Parathyroid adenoma (tissue), 2 donors: ENCODE measurements around the gene ITGB5.

Experiments
- H2AFZ ChIP-seq: fragments of 300-600 bp; sonication (generic); one replicate; pipeline ENCODE4 v1.7.0; 2017; ENCODE audit warnings: antibody characterized with exemption, mild to moderate bottlenecking
- H3K27ac ChIP-seq: fragments of 300-600 bp; sonication (generic); one replicate; pipeline ENCODE4 v1.7.0; 2017
- H3K27me3 ChIP-seq: fragments of 300-600 bp; sonication (generic); one replicate; pipeline ENCODE4 v1.7.0; 2017; ENCODE audit warnings: low read length; ENCODE audit not compliant: control insufficient read depth, insufficient read depth
- H3K36me3 ChIP-seq: fragments of 300-600 bp; sonication (generic); one replicate; pipeline ENCODE4 v1.7.0; 2017; ENCODE audit warnings: low read length; ENCODE audit not compliant: control insufficient read depth, insufficient read depth
- H3K4me1 ChIP-seq: fragments of 300-600 bp; sonication (generic); one replicate; pipeline ENCODE4 v1.7.0; 2017; ENCODE audit warnings: control low read depth
- H3K4me2 ChIP-seq: fragments of 300-600 bp; sonication (generic); one replicate; pipeline ENCODE4 v1.7.0; 2017; ENCODE audit warnings: low read length
- H3K4me3 ChIP-seq: fragments of 300-600 bp; sonication (generic); one replicate; pipeline ENCODE4 v1.7.0; 2017; ENCODE audit warnings: low read depth, low read length
- H3K79me2 ChIP-seq: fragments of 300-600 bp; sonication (generic); one replicate; pipeline ENCODE4 v1.7.0; 2017; ENCODE audit warnings: control low read depth
- H3K9ac ChIP-seq: fragments of 300-600 bp; sonication (generic); one replicate; pipeline ENCODE4 v1.7.0; 2017; ENCODE audit warnings: mild to moderate bottlenecking
- H3K9me3 ChIP-seq: fragments of 300-600 bp; sonication (generic); one replicate; pipeline ENCODE4 v1.7.0; 2017; ENCODE audit warnings: low read length; ENCODE audit not compliant: control insufficient read depth
- CTCF ChIP-seq: fragments of 300-600 bp; sonication (generic); IDR thresholded peaks from one replicate; pipeline ENCODE4 v1.7.0; 2017; ENCODE audit warnings: antibody characterized with exemption, mild to moderate bottlenecking
- donor health status: primary hyperparathyroidism.

Gene ITGB5

GRCh38 chr3:124763206-124763605 is 124.0 kb downstream of the ITGB5 start:
- peaks cover 6% of the 10 kb centered on the region for H3K4me1 ChIP-seq
- H3K27me3 ChIP-seq, result no peaks in the 10 kb centered on the region
- no peak overlapping the region for H3K4me3 ChIP-seq
- no peaks in the 10 kb centered on the region for H3K36me3 ChIP-seq
- no peak overlapping the region for H3K4me2 ChIP-seq
- no peaks in the 10 kb centered on the region for H3K9me3 ChIP-seq
- no peaks in the 10 kb centered on the region for H3K79me2 ChIP-seq
- H3K9ac ChIP-seq, result no peak overlapping the region
- no peak for TF ChIP-seq CTCF
- no peak overlapping the region for H2AFZ ChIP-seq
- no peak overlapping the region for H3K27ac ChIP-seq

- H3K79me2 ChIP-seq, result no peaks in the 10 kb centered on the region
- H3K9me3 ChIP-seq, result no peaks in the 10 kb centered on the region
- no peaks in the 10 kb centered on the region for H3K36me3 ChIP-seq
- no peak overlapping the region for H2AFZ ChIP-seq
- no peak overlapping the region for H3K27ac ChIP-seq
- peaks cover 6% of the 10 kb centered on the region for H3K4me1 ChIP-seq
- H3K27me3 ChIP-seq, result no peaks in the 10 kb centered on the region
- no peak overlapping the region for H3K4me3 ChIP-seq
- no peak for TF ChIP-seq CTCF
- no peak overlapping the region for H3K9ac ChIP-seq
- no peak overlapping the region for H3K4me2 ChIP-seq
Observed at GRCh38 chr3:124762661-124763011, 124.5 kb downstream of the ITGB5 start.

GRCh38 chr3:124761935-124762660 is 125.1 kb downstream of the ITGB5 start:
- Histone ChIP-seq H3K9me3 (no peaks in the 10 kb centered on the region), H3K27me3 (no peaks in the 10 kb centered on the region), H3K4me1 (peaks cover 6% of the 10 kb centered on the region), H3K36me3 (no peaks in the 10 kb centered on the region), H3K4me3 (no peak overlapping the region), H3K4me2 (no peak overlapping the region), H3K9ac (no peak overlapping the region), H3K79me2 (no peaks in the 10 kb centered on the region), H3K27ac (peak overlapping the region; percentile 2), H2AFZ (no peak overlapping the region)
- no peak for TF ChIP-seq CTCF

- peaks cover 6% of the 10 kb centered on the region for H3K4me1 ChIP-seq
- H3K9ac ChIP-seq, result no peak overlapping the region
- no peaks in the 10 kb centered on the region for H3K27me3 ChIP-seq
- peak; percentile 98 for TF ChIP-seq CTCF
- H2AFZ ChIP-seq, result peak overlapping the region; percentile 13
- no peaks in the 10 kb centered on the region for H3K9me3 ChIP-seq
- H3K27ac ChIP-seq, result peak overlapping the region; percentile 24
- H3K4me3 ChIP-seq, result no peak overlapping the region
- H3K36me3 ChIP-seq, result no peaks in the 10 kb centered on the region
- no peaks in the 10 kb centered on the region for H3K79me2 ChIP-seq
- peak overlapping the region; percentile 47 for H3K4me2 ChIP-seq
Observed at GRCh38 chr3:124761250-124761796, 125.8 kb downstream of the ITGB5 start.

GRCh38 chr3:124760601-124761000 is 126.6 kb downstream of the ITGB5 start:
- H3K4me2 ChIP-seq, result no peak overlapping the region
- H3K27ac ChIP-seq, result no peak overlapping the region
- H3K36me3 ChIP-seq, result no peaks in the 10 kb centered on the region
- H3K79me2 ChIP-seq, result no peaks in the 10 kb centered on the region
- H3K9ac ChIP-seq, result no peak overlapping the region
- H3K9me3 ChIP-seq, result no peaks in the 10 kb centered on the region
- TF ChIP-seq CTCF, result no peak
- H3K4me3 ChIP-seq, result no peak overlapping the region
- no peaks in the 10 kb centered on the region for H3K27me3 ChIP-seq
- H2AFZ ChIP-seq, result peak overlapping the region; percentile 13
- H3K4me1 ChIP-seq, result peaks cover 6% of the 10 kb centered on the region
